ENCODE measurements around the gene KIAA2012.

Gene KIAA2012

DNA sequence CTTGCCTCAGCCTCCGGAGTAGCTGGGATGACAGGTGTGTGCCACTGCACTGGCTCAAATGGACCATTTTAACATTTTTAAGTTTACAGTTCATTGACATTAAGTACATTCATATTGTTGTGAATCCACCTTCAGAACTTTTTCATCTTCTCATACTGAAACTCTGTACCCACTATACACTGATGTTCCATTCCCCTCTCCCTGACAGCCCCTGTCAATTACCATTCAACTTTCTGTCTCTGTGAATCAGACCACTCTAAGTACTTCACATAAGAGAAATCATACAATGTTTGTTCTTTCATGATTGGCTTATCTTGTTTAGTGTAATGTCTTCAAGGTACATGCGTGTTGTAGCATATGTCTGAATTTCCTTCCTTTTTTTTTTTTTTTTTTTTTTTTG lies 1.9 kb upstream of the KIAA2012 start:
- no peak for DNase-seq (ENCODE audit: low read depth in 1 of 2, low spot score in 1 of 2)
- in situ Hi-C loops (cut with HindIII; ENCODE audit: low pct_unique_long_range_greater_than_20kb, low sequenced_read_pairs): no loop called here
- TF ChIP-seq JUND (IDR thresholded peaks at IDR 0.05; ENCODE audit: low read depth): no peak

- in situ Hi-C loops (cut with HindIII; ENCODE audit: low pct_unique_long_range_greater_than_20kb, low sequenced_read_pairs): no loop called here
- TF ChIP-seq JUND (IDR thresholded peaks at IDR 0.05; ENCODE audit: low read depth): no peak
- no peak for DNase-seq (ENCODE audit: low read depth in 1 of 2, low spot score in 1 of 2)
Observed at GRCh38 chr2:202072226-202072625, 829 bp upstream of the KIAA2012 start.

- in situ Hi-C loops (cut with HindIII; ENCODE audit: low pct_unique_long_range_greater_than_20kb, low sequenced_read_pairs): no loop called here
- no peak for TF ChIP-seq JUND (IDR thresholded peaks at IDR 0.05; ENCODE audit: low read depth)
- DNase-seq (ENCODE audit: low read depth in 1 of 2, low spot score in 1 of 2): no peak
Observed at GRCh38 chr2:202074324-202074723, 1.3 kb downstream of the KIAA2012 start.

DNA sequence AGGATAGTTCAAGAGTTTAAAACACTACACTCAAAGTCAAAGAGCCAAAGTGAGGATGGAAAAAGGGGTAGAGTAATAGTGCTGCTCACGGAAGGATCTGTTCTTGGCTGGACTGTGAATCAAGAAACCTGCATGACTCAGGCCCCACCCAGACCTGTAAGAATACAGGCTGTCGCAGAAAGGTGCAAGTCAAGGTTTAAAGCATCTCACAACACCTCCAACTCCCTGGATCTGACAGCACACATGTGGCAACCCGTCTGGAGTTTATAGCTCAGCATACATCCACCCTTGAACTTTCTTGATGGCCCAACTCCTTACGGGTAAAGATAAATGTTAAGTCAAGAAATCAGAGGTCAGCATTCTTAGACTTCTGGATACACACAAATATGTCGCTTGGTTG lies 6.3 kb downstream of the KIAA2012 start:
- no peak for TF ChIP-seq JUND (IDR thresholded peaks at IDR 0.05; ENCODE audit: low read depth)
- in situ Hi-C loops (cut with HindIII; ENCODE audit: low pct_unique_long_range_greater_than_20kb, low sequenced_read_pairs): no loop called here

DNA sequence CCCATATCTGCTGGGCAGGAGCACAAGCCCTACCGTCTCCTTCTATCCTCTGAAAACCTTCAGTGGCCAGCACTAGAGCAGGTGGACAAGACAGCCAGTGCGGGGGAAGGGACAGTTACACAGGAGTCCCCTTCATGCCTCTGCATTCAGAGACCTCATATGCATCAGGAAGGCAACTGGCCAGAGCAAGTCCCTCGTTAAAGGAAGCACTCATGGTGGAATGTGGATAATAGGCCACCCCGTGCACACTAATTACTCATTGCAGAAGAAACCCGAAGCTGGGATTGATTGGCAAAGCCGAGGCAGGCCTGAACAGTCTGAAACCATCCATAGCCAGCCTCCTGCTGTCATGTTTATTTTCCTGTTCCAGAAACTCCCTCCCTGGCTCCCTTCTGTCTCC lies 11.2 kb downstream of the KIAA2012 start:
- TF ChIP-seq JUND (IDR thresholded peaks at IDR 0.05; ENCODE audit: low read depth): no peak
- in situ Hi-C loops (cut with HindIII; ENCODE audit: low pct_unique_long_range_greater_than_20kb, low sequenced_read_pairs): no loop called here
- DNase-seq (ENCODE audit: low read depth in 1 of 2, low spot score in 1 of 2): no peak

More for the DNA sequence above, 6.3 kb downstream of the KIAA2012 start:
- no peak for DNase-seq (ENCODE audit: low read depth in 1 of 2, low spot score in 1 of 2)

- in situ Hi-C loops (cut with HindIII; ENCODE audit: low pct_unique_long_range_greater_than_20kb, low sequenced_read_pairs): no loop called here
- no peak for TF ChIP-seq JUND (IDR thresholded peaks at IDR 0.05; ENCODE audit: low read depth)
Observed at GRCh38 chr2:202088777-202089176, 15.7 kb downstream of the KIAA2012 start.

GRCh38 chr2:202090530-202090929 lies 17.5 kb downstream of the KIAA2012 start:
- DNase-seq (ENCODE audit: low read depth in 1 of 2, low spot score in 1 of 2): no peak
- no peak for TF ChIP-seq JUND (IDR thresholded peaks at IDR 0.05; ENCODE audit: low read depth)
- in situ Hi-C loops (cut with HindIII; ENCODE audit: low pct_unique_long_range_greater_than_20kb, low sequenced_read_pairs): no loop called here

More at GRCh38 chr2:202088777-202089176, 15.7 kb downstream of the KIAA2012 start:
- DNase-seq (ENCODE audit: low read depth in 1 of 2, low spot score in 1 of 2): no peak

DNA sequence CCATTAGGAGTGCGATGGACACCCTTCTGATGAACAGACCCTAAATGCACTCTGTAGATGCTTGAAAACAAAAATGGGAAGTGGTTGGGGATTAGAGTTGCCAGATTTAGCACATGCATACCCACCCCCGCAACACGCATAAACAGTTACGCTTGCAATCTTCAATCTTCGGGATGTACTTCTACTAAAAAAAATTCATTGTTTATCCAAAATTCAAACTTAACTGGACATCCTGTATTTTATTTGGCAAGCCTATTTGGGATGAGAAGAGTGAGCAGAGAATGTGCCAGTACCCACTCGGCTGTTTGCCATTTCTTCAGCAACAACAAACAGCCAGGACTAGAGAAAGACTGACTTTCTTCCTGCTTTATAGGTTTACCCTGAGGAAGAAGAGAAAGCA lies 18.4 kb downstream of the KIAA2012 start:
- in situ Hi-C loops (cut with HindIII; ENCODE audit: low pct_unique_long_range_greater_than_20kb, low sequenced_read_pairs): no loop called here
- no peak for DNase-seq (ENCODE audit: low read depth in 1 of 2, low spot score in 1 of 2)
- no peak for TF ChIP-seq JUND (IDR thresholded peaks at IDR 0.05; ENCODE audit: low read depth)

DNA sequence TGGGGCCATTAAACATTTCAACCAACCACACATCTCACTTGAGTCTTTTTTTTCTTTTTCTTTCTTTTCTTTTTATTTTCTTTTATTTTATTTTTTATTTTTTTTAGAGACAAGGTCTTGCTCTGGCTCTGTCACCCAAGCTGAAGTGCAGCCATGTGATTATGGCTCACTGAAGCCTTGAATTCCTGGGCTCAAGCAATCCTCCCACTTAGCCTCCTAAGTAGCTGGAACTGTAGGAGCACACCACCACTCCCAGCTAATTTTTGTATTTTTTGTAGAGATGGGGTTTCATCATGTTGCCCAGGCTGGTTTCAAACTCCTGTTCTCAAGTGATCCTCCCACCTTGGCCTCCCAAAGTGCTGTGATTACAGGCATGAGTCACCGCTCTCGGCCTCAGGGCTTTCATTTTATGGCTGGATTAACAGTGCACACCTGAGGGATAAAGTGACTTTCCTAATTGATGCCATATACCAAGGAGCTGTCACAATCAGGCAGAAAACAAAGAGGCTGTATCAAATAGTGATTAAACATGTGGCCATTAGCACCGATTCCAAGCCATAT lies 21.5 kb downstream of the KIAA2012 start:
- no peak for TF ChIP-seq JUND (IDR thresholded peaks at IDR 0.05; ENCODE audit: low read depth)
- no peak for DNase-seq (ENCODE audit: low read depth in 1 of 2, low spot score in 1 of 2)
- in situ Hi-C loops (cut with HindIII; ENCODE audit: low pct_unique_long_range_greater_than_20kb, low sequenced_read_pairs): no loop called here

DNA sequence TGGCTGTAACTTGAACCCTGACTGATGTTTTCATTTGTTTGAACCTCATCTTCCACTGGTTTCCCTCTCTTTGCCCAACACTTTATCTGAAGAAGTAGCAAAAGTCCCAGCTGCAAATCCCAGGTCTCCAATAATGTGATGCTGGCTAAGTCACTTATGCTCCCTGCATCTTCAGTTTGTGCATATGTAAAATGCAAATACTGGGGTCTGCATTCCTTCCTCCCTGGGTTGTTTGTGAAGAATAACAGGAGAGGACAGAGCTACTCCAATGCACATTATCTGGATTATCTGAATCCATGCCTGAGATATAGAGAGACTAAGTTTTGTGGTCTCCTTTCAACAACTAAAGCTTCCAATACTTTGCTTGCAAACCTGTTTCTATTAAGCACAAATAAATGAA lies 22.2 kb downstream of the KIAA2012 start:
- no peak for DNase-seq (ENCODE audit: low read depth in 1 of 2, low spot score in 1 of 2)
- no peak for TF ChIP-seq JUND (IDR thresholded peaks at IDR 0.05; ENCODE audit: low read depth)
- in situ Hi-C loops (cut with HindIII; ENCODE audit: low pct_unique_long_range_greater_than_20kb, low sequenced_read_pairs): no loop called here

DNA sequence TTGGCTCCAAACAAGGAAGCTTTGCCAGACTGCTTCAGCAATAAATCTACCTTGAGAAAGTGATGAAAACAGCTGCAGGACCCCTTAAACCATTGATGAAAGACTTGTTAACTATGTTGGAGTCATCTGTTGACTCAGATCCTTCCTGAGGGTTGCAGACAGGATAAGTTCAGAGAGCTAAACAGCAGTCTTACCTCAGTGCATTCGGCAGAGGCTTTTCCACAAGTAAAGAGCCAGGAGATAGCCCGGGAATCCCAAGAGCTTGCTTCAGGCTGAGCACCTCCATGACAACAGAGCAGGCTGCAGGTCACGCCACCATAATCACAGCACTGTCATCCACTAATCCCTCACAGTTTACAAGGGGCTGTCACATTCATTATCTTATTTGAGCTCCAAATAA lies 23.7 kb downstream of the KIAA2012 start:
- in situ Hi-C loops (cut with HindIII; ENCODE audit: low pct_unique_long_range_greater_than_20kb, low sequenced_read_pairs): no loop called here
- no peak for DNase-seq (ENCODE audit: low read depth in 1 of 2, low spot score in 1 of 2)
- TF ChIP-seq JUND (IDR thresholded peaks at IDR 0.05; ENCODE audit: low read depth): no peak

DNA sequence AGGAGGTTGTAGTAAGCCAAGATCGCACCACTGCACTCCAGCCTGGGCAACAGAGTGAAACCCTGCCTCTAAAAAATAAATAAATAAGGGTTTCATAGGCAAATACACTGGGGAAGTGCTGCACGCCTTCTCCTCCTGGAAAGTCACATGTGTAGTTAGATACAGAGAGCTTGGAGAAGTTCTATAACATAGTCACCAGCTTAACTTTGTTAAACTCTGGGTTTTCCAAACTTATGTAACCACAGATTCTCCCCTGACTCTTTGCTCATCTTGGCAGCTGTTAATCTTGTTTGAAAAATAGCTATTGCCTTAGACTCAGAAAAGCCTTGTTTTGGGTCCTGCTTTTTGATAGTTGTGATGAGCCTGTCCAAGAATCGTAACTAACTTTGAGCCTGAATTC lies 25.2 kb downstream of the KIAA2012 start:
- in situ Hi-C loops (cut with HindIII; ENCODE audit: low pct_unique_long_range_greater_than_20kb, low sequenced_read_pairs): no loop called here
- no peak for DNase-seq (ENCODE audit: low read depth in 1 of 2, low spot score in 1 of 2)
- no peak for TF ChIP-seq JUND (IDR thresholded peaks at IDR 0.05; ENCODE audit: low read depth)

GRCh38 chr2:202099515-202099914 lies 26.5 kb downstream of the KIAA2012 start:
- in situ Hi-C loops (cut with HindIII; ENCODE audit: low pct_unique_long_range_greater_than_20kb, low sequenced_read_pairs): no loop called here
- peak in 1 of 2 experiments; percentile 30 for DNase-seq (ENCODE audit: low read depth in 1 of 2, low spot score in 1 of 2)
- TF ChIP-seq JUND (IDR thresholded peaks at IDR 0.05; ENCODE audit: low read depth): no peak

- no peak for TF ChIP-seq JUND (IDR thresholded peaks at IDR 0.05; ENCODE audit: low read depth)
- DNase-seq (ENCODE audit: low read depth in 1 of 2, low spot score in 1 of 2): no peak
Observed at GRCh38 chr2:202100176-202100575, 27.1 kb downstream of the KIAA2012 start.

More at GRCh38 chr2:202100176-202100575, 27.1 kb downstream of the KIAA2012 start:
- in situ Hi-C loops (cut with HindIII; ENCODE audit: low pct_unique_long_range_greater_than_20kb, low sequenced_read_pairs): no loop called here
